NCI-H446 (cell line): ENCODE results near the gene STARD7.

ENCODE experiments used
- DNase-seq, 2 experiments: peaks; one replicate each; lab custom pipeline; 2025; lab: John Stamatoyannopoulos, UW

Gene STARD7

DNA sequence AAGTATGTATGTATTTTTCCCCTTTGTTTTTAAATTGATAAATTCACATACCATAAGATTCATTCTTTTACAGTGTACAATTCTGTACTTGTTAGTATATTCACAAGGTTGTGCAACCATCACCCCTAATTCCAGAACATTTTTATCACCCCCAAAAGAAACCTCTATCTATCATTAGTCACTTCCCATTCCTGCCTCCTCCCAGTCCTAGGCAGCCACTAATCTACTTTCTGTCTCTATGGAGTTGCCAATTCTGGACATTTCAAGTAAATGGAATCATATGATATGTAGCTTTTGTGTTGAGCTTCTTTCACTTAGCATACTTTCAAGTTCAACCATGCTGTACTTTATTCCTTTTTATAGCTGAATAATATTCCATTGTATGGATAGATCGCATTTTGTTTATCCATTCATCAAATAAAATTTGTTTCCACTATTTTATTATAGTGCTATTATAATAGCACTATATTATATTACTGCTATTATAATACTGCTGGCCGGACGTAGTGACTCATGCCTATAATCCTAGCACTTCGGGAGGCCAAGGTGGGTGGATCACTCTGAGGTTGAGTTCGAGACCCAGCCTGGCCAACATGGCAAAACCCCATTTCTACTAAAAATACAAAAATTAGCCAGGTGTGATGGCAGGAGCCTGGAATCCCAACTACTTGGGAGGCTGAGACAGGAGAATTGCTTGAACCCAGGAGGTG is 10.9 kb downstream of the STARD7 start:
- DNase-seq, result no peak

DNA sequence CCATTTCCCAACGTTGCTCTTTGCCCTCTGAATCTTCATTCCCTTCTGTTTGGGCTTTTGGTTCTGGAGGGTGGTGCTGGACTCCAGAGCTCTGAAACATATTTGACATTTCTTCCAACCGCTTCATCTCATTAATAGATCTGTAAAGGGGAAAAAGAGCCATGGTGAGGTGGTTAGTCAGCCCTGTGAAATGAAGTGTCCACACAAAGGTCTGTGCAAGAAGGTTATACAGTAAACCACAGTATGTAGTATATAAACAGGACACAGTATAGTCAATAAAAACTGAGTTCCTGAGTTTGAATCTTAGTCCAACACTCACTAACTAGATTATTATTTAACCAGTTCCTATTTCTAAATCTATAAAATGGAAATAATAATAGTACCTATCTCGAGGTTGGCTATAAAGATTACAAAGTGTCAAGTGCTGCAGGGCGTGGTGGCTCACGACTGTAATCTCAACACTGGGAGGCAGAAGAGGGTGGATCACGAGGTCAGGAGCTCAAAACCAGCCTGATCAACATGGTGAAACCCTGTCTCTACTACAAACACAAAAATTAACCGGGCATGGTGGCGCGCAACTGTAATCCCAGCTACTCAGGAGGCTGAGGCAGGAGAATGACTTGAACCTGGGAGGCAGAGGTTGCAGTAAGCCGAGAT is 13.1 kb downstream of the STARD7 start:
- no peak for DNase-seq

DNA sequence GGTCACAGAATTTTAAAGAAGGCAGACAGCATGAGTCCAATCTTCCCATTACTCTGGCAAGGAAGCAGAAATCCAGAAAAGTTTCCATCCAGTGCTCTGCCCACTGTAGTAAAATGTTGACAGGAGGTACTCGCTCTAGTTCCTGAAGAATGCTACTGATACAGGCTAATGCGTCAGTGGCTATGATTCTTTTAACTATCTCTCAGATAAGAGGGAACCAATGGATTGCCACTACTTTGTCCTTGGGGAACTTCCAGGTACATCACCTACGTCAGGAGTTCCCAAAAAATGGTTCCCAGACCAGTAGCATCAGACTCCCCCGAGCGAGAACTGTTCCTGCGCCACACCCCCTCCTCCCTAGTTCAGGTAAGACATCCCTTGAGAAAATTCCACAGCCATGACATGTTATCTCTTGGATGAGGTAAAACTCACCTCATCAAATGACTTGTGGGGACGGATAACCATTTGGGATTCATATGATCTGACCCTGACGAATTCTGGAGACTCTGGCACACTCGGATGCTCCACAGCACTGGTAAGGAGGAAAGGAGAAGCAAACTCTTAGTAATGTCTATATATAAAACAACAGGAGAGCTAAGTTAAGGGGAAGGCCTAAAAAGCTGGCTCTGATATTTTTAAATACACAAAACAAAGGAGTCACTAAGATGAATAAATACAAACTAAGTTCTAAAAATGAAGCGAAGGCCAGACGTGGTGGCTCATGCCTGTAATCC is 16.5 kb downstream of the STARD7 start:
- DNase-seq, result no peak

GRCh38 chr2:96188821-96189526 is 19.7 kb downstream of the STARD7 start:
- no peak for DNase-seq

- DNase-seq, result no peak
Observed at GRCh38 chr2:96186562-96186961, 22.1 kb downstream of the STARD7 start.

GRCh38 chr2:96185516-96185915 is 23.1 kb downstream of the STARD7 start:
- DNase-seq, result no peak

DNA sequence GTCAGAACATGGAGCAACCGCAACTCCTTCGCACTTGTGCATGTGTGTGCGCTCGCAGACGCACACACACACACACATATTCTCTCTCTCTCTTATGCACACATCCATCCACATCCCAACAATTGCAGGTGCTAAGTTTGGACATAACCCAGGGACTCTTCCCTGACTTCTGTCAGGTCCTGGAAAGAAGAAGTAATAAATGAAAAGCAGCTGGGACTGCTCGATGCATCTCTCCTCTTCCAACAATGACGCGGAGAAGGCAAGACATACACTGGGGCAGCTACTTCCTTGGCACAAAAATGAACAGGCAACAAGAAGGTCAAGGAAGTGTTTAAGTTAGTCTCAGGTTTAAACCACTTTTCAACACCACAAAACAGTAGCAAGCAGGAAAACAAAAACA is 23.6 kb downstream of the STARD7 start:
- no peak for DNase-seq

DNA sequence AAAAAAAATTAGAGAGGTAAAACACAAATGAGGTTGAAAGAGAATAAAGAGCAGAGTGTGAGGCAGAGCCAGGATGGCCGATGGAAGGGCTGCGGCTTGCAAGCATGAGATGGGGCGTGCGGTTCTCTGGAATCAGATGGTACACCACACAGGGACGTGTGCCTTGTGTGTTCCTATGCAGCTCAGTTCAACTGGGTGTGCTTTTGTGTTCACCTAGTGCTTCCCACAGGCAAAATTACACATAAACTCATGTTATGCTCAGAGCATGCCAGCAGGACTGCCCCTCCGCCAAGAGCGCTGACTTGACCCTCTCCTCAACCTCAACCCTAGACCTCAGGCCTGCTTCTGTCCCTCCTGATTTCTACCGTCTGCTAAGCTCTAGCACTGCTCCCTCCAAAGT is 24.4 kb downstream of the STARD7 start:
- DNase-seq, result no peak

DNA sequence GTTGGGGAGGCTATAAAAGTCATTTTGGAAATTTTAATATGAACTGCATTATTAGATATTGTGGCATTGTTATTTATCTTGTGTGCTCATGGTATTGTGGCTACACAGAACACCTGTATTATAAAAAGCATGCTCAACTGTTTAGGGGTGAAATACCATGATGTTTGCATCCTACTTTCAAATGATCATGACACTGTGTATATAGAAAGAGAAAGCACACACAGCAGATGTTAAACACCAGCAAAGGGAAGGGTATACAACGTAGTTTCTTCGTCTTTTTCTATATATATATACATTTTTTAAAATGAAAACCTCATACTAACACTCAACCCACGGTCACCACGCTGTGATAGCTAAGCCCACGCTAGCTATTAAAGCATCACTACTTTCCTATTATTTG is 27.1 kb downstream of the STARD7 start:
- no peak for DNase-seq

GRCh38 chr2:96180521-96180920 is 28.1 kb downstream of the STARD7 start:
- no peak for DNase-seq

DNA sequence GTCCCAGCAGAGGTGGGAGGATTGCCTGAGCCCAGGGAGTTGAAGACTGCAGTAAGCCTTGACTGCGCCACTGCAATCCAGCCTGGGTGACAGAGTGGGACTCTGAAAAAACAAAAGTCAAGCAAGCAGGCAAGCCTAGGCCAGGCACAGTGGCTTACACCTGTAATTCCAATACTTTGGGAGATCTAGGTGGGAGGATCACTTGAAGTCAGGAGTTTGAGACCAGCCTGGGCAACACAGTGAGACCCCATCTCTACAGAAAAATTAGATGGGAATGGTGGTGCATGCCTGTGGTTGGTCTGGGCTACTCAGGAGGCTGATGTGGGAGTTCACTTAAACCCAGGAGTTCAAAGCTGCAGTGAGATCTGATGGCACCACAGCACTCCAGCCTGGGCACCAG is 28.6 kb downstream of the STARD7 start:
- no peak for DNase-seq

DNA sequence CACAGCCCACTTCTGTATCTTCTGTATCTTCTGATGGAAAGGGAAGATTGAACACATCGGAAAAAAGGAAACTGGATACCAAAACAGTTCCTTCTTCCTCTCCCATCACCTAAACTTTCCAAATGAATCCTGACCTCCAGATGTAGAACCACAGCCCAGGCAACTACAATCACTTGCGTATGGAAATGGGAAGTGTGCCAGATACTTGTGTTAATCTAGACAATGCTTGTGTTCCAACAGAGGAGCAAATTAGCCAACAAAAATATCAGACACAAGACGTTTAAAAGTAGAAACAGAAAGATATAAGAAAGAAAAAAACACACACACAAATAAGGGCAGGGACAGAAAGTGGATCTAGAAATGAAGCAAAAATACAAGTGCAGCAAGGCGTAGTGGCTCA is 32.0 kb downstream of the STARD7 start:
- no peak for DNase-seq

DNA sequence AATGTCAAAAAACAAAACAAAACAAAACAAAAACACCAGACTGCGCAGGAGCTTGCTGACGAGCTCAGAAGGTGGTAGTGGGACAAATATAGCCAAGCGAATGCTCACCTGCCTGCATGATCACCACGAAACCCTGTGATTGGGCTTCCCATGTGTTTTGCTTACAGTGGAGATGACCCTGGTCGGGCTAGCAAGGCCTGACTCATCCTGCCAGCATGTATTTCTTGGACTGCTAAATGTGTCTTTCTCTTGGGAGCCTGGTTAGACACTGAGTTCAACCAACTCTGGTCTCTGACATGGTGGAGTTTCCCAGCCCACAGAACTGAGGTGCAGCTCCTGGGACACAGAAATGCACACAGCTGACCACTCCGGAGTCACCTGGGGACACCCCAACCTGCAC is 32.7 kb downstream of the STARD7 start:
- no peak for DNase-seq

DNA sequence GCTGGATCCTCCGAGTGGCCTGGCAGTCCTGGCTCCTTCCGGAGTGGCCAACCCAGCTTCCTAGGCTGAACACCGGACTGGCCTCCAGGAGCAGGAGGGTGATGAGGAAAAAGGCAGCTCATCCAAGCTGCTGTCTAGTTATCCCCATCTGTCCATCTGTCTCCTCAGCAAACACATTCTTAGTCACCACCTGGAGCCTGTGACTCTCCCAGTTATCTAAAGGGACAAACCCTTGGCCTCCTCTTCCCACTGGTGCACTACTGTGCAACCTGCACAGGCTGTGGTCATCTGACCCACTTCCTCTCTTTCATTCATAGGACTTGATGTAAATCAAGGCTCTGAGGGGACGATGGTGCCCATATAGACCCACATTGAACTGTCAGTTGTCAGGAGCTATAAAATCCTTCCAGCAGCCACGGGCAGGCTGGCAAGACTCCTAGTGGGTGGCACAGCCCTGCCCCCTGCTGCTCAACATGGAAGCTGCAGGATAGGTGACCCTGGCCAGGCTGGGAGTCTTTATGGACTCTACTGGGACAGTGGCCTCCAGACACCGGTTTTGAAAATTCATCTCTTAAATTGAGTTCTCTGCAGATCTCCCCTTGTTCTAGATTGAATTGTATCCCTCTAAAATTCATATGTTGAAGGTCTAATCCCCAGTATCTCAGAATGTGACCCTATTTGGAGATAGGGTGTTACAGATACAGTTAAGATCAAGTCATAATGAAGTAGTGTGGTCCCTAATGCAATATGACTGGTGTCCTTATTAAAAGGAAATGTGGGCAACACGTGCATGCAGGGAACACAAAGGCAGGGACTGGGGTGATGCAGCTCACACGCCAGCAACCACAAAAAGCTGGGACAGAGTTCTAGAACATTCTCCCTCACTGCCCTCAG is 34.1 kb downstream of the STARD7 start:
- DNase-seq, result peak; percentile 59 to 72

DNA sequence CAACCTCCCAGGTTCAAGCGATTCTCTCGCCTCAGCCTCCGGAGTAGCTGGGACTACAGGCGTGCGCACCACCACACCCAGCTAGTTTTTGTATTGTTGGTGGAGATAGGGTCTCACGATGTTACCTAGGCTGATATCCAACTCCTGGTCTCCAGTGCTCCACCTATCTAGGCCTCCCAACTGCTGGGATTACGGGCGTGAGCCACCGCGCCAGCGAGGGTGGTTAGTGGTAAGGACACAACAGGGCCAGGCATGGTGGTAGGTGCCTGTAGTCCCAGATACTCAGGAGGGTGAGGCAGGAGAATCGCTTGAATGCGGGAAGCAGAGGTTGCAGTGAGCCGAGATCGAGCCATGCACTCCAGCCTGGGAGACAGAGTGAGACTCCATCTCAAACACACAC is 36.8 kb downstream of the STARD7 start:
- no peak for DNase-seq

DNA sequence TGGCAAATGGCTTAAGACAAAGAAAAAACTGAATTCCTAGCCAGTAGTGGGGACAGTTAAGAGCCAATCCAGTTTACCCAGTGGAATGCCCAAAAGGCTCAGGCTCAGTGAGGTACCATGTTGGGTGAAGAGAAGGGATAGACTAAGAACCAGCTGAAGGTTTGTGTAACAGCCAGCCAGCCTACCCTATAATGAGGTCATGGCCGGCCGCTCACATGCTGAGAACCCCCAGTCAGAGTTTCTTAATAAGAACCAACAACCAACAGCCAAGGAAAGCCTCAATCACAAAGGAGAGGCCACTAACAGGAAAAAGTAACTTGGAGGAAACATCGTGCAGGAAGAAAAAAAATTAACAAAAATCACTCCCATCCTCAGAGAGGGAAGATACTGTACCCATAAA is 38.0 kb downstream of the STARD7 start:
- DNase-seq, result no peak

DNA sequence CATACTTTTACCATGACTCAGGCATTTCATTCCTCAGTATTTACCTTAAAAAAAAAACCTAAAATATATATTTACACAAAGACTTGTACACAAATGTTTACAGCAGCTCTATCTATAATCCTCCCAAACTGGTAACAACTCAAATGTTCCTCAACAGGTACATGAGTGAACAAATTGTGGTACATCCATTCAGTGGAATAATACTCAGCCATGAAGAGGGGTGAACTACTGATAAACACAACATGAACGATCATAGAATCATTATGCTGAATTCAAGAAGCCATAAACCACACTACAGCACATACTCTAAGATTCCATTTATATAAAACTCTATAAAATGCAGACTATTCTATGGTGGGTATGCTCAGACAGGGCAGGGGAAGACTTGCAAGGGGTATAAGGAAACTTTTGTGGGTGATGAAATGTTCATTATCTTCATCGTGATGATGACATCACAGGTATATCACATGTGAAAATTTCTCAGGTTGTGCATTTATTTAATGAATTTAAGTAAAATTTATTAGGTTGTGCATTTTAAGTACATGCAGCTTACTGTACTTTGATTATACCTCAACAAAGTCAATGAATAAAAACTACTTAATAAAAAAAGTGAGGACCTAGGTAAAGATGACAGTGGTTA is 38.6 kb downstream of the STARD7 start:
- DNase-seq, result no peak

- DNase-seq, result no peak
Observed at GRCh38 chr2:96167407-96168013, 41.1 kb downstream of the STARD7 start.

- DNase-seq, result no peak
Observed at GRCh38 chr2:96164459-96165184, 44.0 kb downstream of the STARD7 start.
